Stimulated activated CD4-positive, alpha-beta T cell treated with anti-CD3 and anti-CD28 coated beads, Interleukin-4, amount 100 ng/mL, for 1 hour (primary cell): ENCODE results near the gene ZYG11B.
"Not testable (repeated sequence)": the region's sequence is repeated elsewhere in the genome, so short reads cannot be mapped to it uniquely, and the experiment has no call there.

Experiments used
- DNase-seq: peaks from one replicate; pipeline ENCODE4 v3.0.0-alpha.2; 2020

The ZYG11B gene

DNA sequence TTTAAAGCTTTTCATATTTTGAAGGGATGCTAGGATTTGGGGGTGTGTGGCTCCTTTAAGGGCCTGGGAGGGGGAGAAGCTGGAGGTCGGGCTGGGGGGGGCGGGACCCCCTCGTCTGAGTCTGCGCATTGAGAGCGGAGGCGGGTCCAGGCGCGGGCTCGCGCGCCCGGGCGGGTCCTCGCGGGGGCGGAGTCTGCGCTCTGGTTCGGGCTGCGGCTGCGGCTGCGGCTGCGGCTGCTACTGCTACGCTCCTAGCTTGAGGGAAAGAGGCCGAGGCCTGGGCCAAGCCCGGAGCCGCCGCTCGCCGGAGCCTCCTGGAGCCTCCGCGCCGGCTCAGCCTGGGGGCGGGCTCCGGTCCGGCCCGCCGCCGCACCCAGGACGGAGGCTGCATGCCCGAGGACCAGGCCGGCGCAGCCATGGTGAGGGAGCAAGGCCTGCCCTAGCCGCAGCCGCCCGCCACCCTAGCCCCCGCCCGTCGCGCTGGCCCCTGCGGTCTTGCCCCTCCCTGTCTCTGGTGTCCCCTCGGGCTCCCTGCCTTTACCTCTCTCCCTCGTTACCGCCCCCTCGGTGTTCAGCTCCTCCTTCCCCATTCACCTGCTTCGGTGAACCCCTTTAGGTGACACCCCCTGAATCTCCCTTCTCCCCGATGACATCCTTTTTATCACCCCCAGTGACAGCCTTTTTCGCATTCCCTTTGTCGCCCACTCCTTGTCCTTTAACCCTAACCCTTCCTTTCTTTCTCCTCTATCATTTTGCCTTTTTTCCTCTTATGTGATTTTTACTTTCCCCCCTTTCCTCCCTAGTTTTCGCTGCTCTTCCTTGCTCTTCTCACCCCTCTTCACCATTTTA, at the start of gene ZYG11B:
TSS of gene ZYG11B (plus strand) at position 189 of the 849 bp plus-strand sequence. CDS start at position 390, 201 bp downstream.
- DNase-seq = peak; percentile 89

- DNase-seq = no peak
Observed at GRCh38 chr1:52677076-52677806, 49.0 kb upstream of the ZYG11B start.

GRCh38 chr1:52679048-52679447, 47.2 kb upstream of the ZYG11B start:
- no peak for DNase-seq

- DNase-seq = no peak
Observed at GRCh38 chr1:52679498-52679897, 46.8 kb upstream of the ZYG11B start.

- no peak for DNase-seq
Observed at GRCh38 chr1:52680353-52680752, 45.9 kb upstream of the ZYG11B start.

GRCh38 chr1:52681136-52681535, 45.1 kb upstream of the ZYG11B start:
- DNase-seq = no peak

DNA sequence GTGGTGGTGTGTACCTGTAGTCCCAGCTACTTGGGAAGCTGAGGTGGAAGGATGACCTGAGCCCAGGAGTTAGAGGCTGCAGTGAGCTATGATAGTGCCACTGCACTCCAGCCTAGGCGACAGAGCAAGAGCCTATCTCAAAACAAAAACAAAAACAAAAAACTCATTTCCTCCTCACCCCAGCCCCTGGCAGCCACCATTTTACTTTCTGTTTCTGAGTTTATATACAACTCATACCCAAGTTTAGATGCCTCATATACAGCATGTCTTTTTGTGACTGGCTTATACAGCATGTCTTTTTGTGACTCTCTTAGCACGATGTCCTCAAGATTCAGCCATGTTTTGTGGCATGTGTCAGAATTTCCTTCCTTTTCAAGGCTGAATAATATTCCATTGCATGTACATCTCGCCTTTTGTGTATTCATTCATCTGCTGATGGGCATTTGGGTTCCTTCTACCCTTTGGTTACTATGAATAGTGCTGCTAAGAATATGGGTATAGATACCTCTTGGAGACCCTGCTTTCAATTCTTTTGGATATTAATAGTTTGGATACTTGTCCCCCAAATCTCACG, 42.8 kb upstream of the ZYG11B start:
- no peak for DNase-seq

- no peak for DNase-seq
Observed at GRCh38 chr1:52684545-52684944, 41.7 kb upstream of the ZYG11B start.

GRCh38 chr1:52686261-52686751, 39.9 kb upstream of the ZYG11B start:
- DNase-seq = peak; percentile 75

GRCh38 chr1:52686830-52687229, 39.4 kb upstream of the ZYG11B start:
- DNase-seq = no peak

- DNase-seq = no peak
Observed at GRCh38 chr1:52691821-52692220, 34.4 kb upstream of the ZYG11B start.

DNA sequence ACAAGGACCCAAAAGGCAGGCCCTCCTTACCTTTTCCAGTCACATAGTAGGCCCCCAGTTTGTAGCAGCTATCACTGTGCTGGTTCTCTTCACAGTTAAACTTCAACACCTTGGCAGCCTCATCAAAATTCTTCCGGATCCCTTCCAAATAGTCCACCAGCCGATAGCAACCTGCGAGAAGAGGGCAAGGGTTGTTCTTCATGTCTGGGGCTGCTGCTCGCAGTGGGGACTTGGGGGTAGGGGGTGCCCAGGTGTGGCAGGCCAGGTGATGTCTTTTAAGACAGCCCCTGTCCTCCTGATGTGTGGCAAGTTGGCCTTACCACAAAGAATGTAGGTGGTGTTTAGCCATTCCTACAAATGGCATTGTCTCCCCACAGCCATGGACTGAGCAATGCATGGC, 33.6 kb upstream of the ZYG11B start:
- DNase-seq = no peak

DNA sequence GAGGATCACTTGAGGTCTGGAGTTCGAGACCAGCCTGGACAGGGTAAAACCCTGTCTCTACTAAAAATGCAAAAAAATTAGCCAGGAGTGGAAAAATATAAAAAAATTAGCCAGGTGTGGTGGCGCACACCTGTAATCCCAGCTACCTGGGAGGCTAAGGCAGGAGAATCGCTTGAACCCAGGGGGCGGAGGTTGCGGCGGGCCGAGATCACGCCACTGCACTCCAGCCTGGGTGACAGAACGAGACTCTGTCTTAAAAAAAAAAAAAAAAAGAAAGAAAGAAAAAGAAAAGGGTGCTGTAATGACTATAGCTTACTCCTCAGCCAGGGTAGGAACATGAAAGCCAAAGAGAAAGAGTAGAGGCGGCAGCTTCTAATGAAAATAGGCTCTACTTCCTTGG, 32.9 kb upstream of the ZYG11B start:
- DNase-seq = not testable (repeated sequence)

GRCh38 chr1:52693843-52694242, 32.4 kb upstream of the ZYG11B start:
- no peak for DNase-seq

DNA sequence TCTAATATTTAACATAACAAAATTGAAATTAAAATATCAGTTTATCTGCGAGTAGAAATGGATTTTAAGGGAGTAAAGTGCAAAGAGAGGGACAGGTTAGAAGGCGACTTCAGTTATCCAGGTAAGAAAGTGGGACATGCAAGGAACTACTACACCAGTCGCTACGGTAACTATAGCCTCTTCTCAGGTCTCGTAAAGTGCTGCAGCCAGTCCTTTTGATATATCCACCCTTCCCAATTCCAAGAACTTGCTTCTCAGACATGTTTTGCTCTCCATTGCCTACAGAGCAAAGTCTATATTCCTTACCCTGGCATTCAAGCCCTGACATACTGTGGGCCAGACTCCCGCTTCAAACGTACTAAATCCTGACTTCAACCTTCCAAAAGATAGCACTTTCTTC, 30.6 kb upstream of the ZYG11B start:
- DNase-seq = no peak

DNA sequence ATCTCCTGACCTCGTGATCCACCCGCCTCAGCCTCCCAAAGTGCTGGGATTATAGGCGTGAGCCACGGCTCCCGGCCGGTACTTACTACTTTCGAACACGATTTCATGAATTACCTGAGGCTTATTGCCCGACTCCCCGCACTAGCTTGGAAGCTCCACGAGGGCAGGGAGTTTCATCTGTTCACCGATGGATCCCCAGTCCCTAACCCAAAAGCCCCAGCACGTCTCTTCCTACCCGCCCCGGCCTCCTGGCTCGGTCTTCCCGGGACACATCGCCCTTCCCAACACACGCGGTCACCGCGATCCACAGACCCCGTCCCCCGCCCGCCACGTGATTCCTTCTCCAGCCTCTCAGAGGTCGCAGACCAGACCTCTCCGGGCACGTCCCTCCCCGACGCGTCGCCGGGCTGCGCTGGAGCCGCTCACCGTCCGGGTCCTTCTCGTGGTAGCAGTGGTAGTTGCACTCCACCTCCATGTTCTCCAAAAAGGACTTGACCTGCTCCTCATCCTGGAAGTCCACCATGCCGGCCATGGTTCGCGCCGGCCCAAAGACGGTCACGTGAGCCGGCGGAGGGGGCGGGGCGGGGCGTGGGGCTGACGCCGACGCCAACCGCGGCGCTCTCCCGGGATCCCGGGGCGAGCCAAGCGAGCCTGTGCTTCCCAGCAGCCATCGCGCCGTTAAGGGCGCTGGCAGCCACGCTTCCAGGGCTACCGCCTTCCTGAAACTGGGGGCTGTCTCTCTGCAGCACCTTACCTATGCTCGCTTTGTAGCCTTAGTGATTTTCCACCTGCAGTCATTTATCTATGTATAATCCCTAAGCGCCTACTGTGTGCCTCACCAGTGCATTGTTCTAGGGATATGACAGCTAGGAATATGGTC, 28.2 kb upstream of the ZYG11B start, which contains the start of gene COA7:
TSS of gene COA7 (minus strand) at position 553 of the 880 bp plus-strand sequence. CDS start at position 532, 21 bp downstream.
- peak; percentile 70 for DNase-seq

- DNase-seq = peak; percentile 77
Observed at GRCh38 chr1:52702886-52703787, 23.1 kb upstream of the ZYG11B start.

- DNase-seq = no peak
Observed at GRCh38 chr1:52706136-52706670, 20.1 kb upstream of the ZYG11B start.

DNA sequence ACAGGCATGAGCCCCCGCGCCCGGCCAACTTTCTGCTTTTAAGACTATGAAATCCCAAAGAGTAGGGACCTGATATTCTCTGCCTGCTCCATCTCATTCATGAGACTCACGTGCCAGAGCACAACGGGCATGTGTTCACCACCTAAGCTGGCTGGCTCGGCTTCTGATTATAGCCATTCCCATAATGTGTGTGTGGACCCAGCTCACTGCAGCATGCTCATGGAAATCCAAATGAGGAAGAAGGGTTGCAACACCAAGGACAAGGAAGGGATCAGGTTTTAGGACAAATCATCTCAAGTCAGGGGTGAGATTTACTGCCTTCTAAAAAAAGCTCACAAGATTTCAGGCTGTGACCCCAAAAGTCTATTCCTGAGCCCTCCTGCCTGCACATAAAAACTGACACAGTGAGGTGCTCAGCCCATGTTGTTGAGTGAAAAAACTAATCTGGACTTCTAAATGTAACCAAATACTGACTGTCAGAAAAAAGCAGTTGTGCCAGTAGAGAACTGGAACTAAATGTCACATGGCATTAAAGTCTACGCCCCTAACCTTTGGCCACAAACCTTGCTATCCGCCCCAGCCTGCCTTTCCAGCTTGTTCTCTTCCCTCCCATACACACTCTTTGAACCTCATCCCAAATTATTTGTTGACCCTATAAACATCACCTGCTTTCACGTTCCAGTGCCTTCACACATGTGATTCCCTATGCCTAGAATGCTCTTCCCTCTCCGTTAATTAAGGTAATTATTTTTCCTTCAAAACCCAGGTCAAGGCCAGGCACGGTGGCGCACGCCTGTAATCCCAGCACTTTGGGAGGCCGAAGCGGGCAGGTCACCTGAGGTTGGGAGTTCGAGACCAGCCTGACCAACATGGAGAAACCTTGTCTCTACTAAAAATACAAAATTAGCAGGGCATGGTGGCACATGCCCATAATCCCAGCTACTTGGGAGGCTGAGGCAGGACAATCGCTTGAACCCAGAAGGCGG, 19.0 kb upstream of the ZYG11B start:
- DNase-seq = no peak
